A549 (cell line): ENCODE results near the gene CUX1.

Source experiments
- CHD2 ChIP-seq: fragments of 150-350 bp; IDR thresholded peaks from 2 replicates; pipeline ENCODE4 v1.6.1; 2014; ENCODE audit warnings: low read length; ENCODE audit not compliant: partially characterized antibody
- EP300 ChIP-seq, 2 experiments: fragments of >200 bp; sonication (Bioruptor Twin); formaldehyde crosslinking; IDR thresholded peaks; 2 replicates in 1 of 2; 3 replicates in 1 of 2; pipeline ENCODE4 v1.6.1; 2016 to 2017
- NFE2L2 ChIP-seq: fragments of 150-350 bp; conservative IDR thresholded peaks from 2 replicates; pipeline ENCODE4 v1.6.1; 2014; ENCODE audit warnings: low read length

GRCh38 chr7:102279537-102280400 lies 462.3 kb downstream of the CUX1 start:
- TF ChIP-seq NFE2L2 (no peak), EP300 (IDR thresholded peaks at IDR 0.05) (no peak), CHD2 (no peak)
